Mucosa of descending colon (tissue), 3 donors: ENCODE measurements around the gene GRK5. TPM values are rescaled to one million over a fixed set of nuclear protein-coding genes. Genes with fewer than 3 reads are reported as not detected.

Experiments used
- ATAC-seq: fragments of 200-7000 bp; cut with Tn5 transposase; one replicate; pipeline ENCODE4 v1.9.1; 2020; ENCODE audit warnings: mild to moderate bottlenecking, moderate library complexity
- DNase-seq, 3 donors: peaks; one replicate each; pipeline ENCODE4 v3.0.0-alpha.2; 2020
- H3K36me3 ChIP-seq: fragments of 200-600 bp; one replicate; pipeline ENCODE4 v1.8.0; 2021; ENCODE audit warnings: low read depth, mild to moderate bottlenecking
- H3K4me1 ChIP-seq: fragments of 200-600 bp; one replicate; pipeline ENCODE4 v1.8.0; 2021; ENCODE audit warnings: low read depth, mild to moderate bottlenecking
- H3K4me3 ChIP-seq: fragments of 200-600 bp; one replicate; pipeline ENCODE4 v1.8.0; 2021; ENCODE audit warnings: mild to moderate bottlenecking
- H3K9me3 ChIP-seq: fragments of 200-600 bp; one replicate; pipeline ENCODE4 v1.8.0; 2021; ENCODE audit warnings: mild to moderate bottlenecking
- CTCF ChIP-seq: fragments of 200-600 bp; IDR thresholded peaks from one replicate; pipeline ENCODE4 v1.8.0; 2022; ENCODE audit warnings: antibody characterized with exemption, mild to moderate bottlenecking
- intact Hi-C, 2 donors: fragments of 100-400 bp; cut with DNase I in 1 of 2; cut with micrococcal nuclease in 1 of 2; formaldehyde crosslinking; loops; one replicate each; pipeline versions ENCODE4 v1.11.0 to v1.11.1; 2022; cut with DNase I, micrococcal nuclease
- total RNA-seq, 3 donors: library from RNA; stranded (reverse); fragmentation: NEBNext Ultra II Directional in 2 of 3; extraction: Animal tissue kit (Norgen Biotek cat#: 25700) in 2 of 3; gene quantifications; one replicate each; pipeline versions ENCODE4 v1.2.1 to v1.2.4, GENCODE V29; 2021 to 2023
- donor health status: DM: no; HTN: no; CAD: no; lungs with moderate emphysema.
- donor health status: DM: no; HTN: no; CAD: no.
- donor health status: DM: no; HTN: yes; CAD: no.

GRK5 gene
- total RNA-seq, 3 donors from 2014 or later: 6.6 to 27.1 (median 8.3) TPM

GRCh38 chr10:119166118-119166500 lies 41.3 kb upstream of the GRK5 start:
- no peaks in the 10 kb centered on the region for H3K9me3 ChIP-seq
- no peak for TF ChIP-seq CTCF
- H3K4me1 ChIP-seq: peaks cover 9% of the 10 kb centered on the region
- peak; percentile 13 for ATAC-seq
- no peak overlapping the region for H3K4me3 ChIP-seq
- DNase-seq: peak in 1 of 3 donors; percentile 36
- intact Hi-C loops: no loop called here
- peaks cover 4% of the 10 kb centered on the region for H3K36me3 ChIP-seq

GRCh38 chr10:119166564-119166963 lies 40.8 kb upstream of the GRK5 start:
- Histone ChIP-seq H3K36me3 (peaks cover 4% of the 10 kb centered on the region), H3K9me3 (no peaks in the 10 kb centered on the region), H3K4me1 (peaks cover 9% of the 10 kb centered on the region), H3K4me3 (no peak overlapping the region)
- no peak for DNase-seq
- intact Hi-C loops: no loop called here
- TF ChIP-seq CTCF: no peak
- no peak for ATAC-seq

- DNase-seq (no peak), ATAC-seq (no peak)
- peaks cover 9% of the 10 kb centered on the region for H3K4me1 ChIP-seq
- H3K36me3 ChIP-seq: peaks cover 4% of the 10 kb centered on the region
- no peak for TF ChIP-seq CTCF
- H3K9me3 ChIP-seq: no peaks in the 10 kb centered on the region
- no peak overlapping the region for H3K4me3 ChIP-seq
- intact Hi-C loops: no loop called here
Observed at GRCh38 chr10:119167041-119167440, 40.3 kb upstream of the GRK5 start.

- no peak for TF ChIP-seq CTCF
- Histone ChIP-seq H3K36me3 (no peaks in the 10 kb centered on the region), H3K4me1 (peaks cover 7% of the 10 kb centered on the region), H3K9me3 (no peaks in the 10 kb centered on the region), H3K4me3 (no peak overlapping the region)
- DNase-seq (no peak), ATAC-seq (no peak)
- intact Hi-C loops: no loop called here
Observed at GRCh38 chr10:119174109-119174508, 33.3 kb upstream of the GRK5 start.

GRCh38 chr10:119176166-119176565 lies 31.2 kb upstream of the GRK5 start:
- no peak for TF ChIP-seq CTCF
- Histone ChIP-seq H3K4me1 (peaks cover 7% of the 10 kb centered on the region), H3K4me3 (no peak overlapping the region), H3K9me3 (no peaks in the 10 kb centered on the region), H3K36me3 (no peaks in the 10 kb centered on the region)
- intact Hi-C loops: no loop called here
- ATAC-seq (no peak), DNase-seq (no peak)
